Lower leg skin (tissue), 3 donors: ENCODE data around the gene TBL2.

Experiments
- POLR2A ChIP-seq, 2 donors: fragments of 450-650 bp; IDR thresholded peaks; one replicate each; pipeline ENCODE4 v1.6.1; 2016 to 2017; ENCODE audit warnings: antibody characterized with exemption in 2 of 2, mild to moderate bottlenecking in 1 of 2, moderate library complexity in 1 of 2
- TF ChIP-seq, protein P1 (sequence below), 3 donors: fragments of 450-650 bp; IDR thresholded peaks; one replicate each; pipeline ENCODE4 v1.5.1; 2016; ENCODE audit warnings: antibody characterized with exemption in 3 of 3, mild to moderate bottlenecking in 3 of 3, moderate library complexity in 2 of 3

DNA sequence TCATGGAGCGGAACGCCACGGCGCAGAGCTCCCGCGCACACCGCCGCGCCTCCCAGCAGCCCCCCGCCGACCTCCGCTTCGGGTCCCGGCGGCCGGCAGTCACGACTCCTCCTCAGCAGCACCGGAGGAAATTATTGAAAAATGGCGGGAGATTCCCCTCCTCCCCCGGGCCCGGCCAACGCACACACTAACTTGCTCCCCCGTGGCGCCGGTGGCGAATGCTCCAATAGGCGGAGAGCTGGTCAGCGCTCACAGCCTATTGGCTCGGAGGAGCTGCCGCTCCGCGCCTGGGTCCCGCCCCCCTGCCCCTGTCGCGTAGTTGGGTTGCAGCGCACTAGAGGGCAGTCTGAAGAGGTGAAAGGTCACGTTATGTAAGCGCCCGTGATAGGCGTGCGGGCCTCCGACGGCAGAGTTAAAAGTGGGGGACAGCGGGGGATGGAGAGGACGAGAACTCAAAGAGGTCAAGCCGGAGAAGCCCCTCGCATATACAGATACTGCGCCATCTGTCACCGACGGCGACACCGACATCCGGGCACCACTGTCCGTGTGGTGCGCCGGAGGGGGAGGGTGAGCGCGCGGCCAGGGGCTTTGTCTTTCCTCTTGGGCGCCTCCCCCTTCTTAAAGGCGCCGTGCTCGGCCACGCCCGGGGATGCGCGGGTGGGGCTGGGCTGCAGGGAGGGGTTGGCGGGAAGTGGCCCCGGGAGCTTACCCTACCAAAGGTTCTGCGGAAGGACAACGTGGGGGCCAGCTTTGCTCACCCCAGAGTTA, 56.1 kb downstream of the TBL2 start, which contains the start of gene BAZ1B:
- TF ChIP-seq, protein P1, sequence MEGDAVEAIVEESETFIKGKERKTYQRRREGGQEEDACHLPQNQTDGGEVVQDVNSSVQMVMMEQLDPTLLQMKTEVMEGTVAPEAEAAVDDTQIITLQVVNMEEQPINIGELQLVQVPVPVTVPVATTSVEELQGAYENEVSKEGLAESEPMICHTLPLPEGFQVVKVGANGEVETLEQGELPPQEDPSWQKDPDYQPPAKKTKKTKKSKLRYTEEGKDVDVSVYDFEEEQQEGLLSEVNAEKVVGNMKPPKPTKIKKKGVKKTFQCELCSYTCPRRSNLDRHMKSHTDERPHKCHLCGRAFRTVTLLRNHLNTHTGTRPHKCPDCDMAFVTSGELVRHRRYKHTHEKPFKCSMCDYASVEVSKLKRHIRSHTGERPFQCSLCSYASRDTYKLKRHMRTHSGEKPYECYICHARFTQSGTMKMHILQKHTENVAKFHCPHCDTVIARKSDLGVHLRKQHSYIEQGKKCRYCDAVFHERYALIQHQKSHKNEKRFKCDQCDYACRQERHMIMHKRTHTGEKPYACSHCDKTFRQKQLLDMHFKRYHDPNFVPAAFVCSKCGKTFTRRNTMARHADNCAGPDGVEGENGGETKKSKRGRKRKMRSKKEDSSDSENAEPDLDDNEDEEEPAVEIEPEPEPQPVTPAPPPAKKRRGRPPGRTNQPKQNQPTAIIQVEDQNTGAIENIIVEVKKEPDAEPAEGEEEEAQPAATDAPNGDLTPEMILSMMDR (IDR thresholded peaks at IDR 0.05): peak in 1 of 3 donors; percentile 27
- TF ChIP-seq POLR2A (IDR thresholded peaks at IDR 0.05): peak in 1 of 2 donors; percentile 28
